OCI-LY1 (cell line): ENCODE measurements around the gene FEV.

Source experiments
- EZH2 ChIP-seq: fragments of 200-600 bp; sonication (generic), shearing (Covaris generic); IDR thresholded peaks from 2 replicates; pipeline ENCODE4 v1.8.0; 2017; ENCODE audit warnings: borderline replicate concordance, mixed run types, mild to moderate bottlenecking, antibody characterized with exemption, low read length, moderate library complexity, mixed read lengths
- TF ChIP-seq, protein P1 (sequence below): fragments of 200-600 bp; sonication (generic), shearing (Covaris generic); IDR thresholded peaks from 2 replicates; pipeline ENCODE4 v1.5.1; 2017; ENCODE audit warnings: mild to moderate bottlenecking, antibody characterized with exemption, low read length, moderate library complexity, mixed read lengths

- TF ChIP-seq, protein P1, sequence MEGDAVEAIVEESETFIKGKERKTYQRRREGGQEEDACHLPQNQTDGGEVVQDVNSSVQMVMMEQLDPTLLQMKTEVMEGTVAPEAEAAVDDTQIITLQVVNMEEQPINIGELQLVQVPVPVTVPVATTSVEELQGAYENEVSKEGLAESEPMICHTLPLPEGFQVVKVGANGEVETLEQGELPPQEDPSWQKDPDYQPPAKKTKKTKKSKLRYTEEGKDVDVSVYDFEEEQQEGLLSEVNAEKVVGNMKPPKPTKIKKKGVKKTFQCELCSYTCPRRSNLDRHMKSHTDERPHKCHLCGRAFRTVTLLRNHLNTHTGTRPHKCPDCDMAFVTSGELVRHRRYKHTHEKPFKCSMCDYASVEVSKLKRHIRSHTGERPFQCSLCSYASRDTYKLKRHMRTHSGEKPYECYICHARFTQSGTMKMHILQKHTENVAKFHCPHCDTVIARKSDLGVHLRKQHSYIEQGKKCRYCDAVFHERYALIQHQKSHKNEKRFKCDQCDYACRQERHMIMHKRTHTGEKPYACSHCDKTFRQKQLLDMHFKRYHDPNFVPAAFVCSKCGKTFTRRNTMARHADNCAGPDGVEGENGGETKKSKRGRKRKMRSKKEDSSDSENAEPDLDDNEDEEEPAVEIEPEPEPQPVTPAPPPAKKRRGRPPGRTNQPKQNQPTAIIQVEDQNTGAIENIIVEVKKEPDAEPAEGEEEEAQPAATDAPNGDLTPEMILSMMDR = no peak
- no peak for TF ChIP-seq EZH2
Measured at GRCh38 chr2:219009294-219009693, 24.3 kb upstream of the FEV start.
